GM12892 (cell line): ENCODE measurements around the gene ZNF212.

ENCODE experiments used
- POLR2A ChIP-seq: IDR thresholded peaks from 2 replicates; pipeline ENCODE4 v1.6.1; 2011; ENCODE audit warnings: low read depth, low read length, control low read depth
- POLR2AphosphoS5 ChIP-seq: IDR thresholded peaks from 2 replicates; pipeline ENCODE4 v1.6.1; 2011; ENCODE audit warnings: low read depth, low read length, control low read depth

DNA sequence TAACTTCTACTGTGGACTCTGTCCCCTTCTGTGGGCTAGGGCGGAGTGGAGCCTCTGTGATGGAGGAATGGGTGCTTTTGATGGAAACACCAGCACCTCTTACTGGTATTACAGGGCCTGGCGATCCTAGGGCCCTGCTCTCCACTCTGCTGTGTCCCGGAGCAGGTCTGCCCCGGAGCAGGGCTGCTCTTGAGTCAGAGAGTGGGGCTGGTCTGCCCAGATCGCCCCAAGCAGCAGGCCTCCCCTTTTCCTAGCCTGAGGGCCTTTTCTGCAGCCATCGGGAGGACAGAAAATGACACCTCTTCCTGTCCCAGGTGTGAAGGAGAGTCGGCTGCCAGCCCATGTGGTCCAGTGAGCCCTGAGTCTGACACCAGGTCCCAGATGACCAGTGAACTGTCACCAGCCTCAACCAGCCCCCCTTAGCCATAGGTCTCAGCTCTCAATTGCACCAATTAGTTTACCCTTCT is 42.7 kb upstream of the ZNF212 start:
- TF ChIP-seq POLR2AphosphoS5 (no peak), POLR2A (no peak)
